HepG2 (cell line): ENCODE data around the gene TNFSF13. TPM values are rescaled to one million over a fixed set of nuclear protein-coding genes. Genes with fewer than 3 reads are reported as not detected.

Experiments
- DNMT1 ChIP-seq: sonication (generic); formaldehyde crosslinking; IDR thresholded peaks from 2 replicates; pipeline ENCODE4 v1.5.1; 2020; ENCODE audit warnings: mild to moderate bottlenecking, missing genetic modification reagents
- FOXC1 ChIP-seq: sonication (generic); formaldehyde crosslinking; IDR thresholded peaks from 2 replicates; pipeline ENCODE4 v1.8.0; 2022; ENCODE audit warnings: mild to moderate bottlenecking, missing genetic modification reagents, borderline replicate concordance
- GLI4 ChIP-seq: sonication (generic); formaldehyde crosslinking; IDR thresholded peaks from 2 replicates; pipeline ENCODE4 v1.5.1; 2020; ENCODE audit warnings: missing genetic modification reagents, mild to moderate bottlenecking, moderate library complexity, borderline replicate concordance
- HIVEP1 ChIP-seq: sonication (generic); formaldehyde crosslinking; IDR thresholded peaks from 2 replicates; pipeline ENCODE4 v1.4.0; 2020; ENCODE audit warnings: mild to moderate bottlenecking, missing genetic modification reagents
- JDP2 ChIP-seq: sonication (generic); formaldehyde crosslinking; IDR thresholded peaks from 2 replicates; pipeline ENCODE4 v1.8.1; 2022; ENCODE audit warnings: missing genetic modification reagents, borderline replicate concordance
- JUN ChIP-seq: sonication (generic); formaldehyde crosslinking; IDR thresholded peaks from 2 replicates; pipeline ENCODE4 v1.4.0; 2020; ENCODE audit warnings: mild to moderate bottlenecking, missing genetic modification reagents
- KLF11 ChIP-seq: IDR thresholded peaks from 2 replicates; pipeline ENCODE4 v1.6.1; 2016; ENCODE audit warnings: missing compliant biosample characterization
- KLF16 ChIP-seq, 2 experiments: sonication (generic) in 1 of 2; formaldehyde crosslinking in 1 of 2; IDR thresholded peaks; 2 replicates each; pipeline versions ENCODE4 v1.6.1 to v1.8.0; 2016 to 2023; ENCODE audit warnings: missing genetic modification reagents in 2 of 2, missing compliant biosample characterization in 1 of 2
- KLF6 ChIP-seq: IDR thresholded peaks from 2 replicates; pipeline ENCODE4 v1.8.0; 2016; ENCODE audit warnings: missing biosample characterization, missing genetic modification reagents
- MEF2D ChIP-seq: sonication (generic); formaldehyde crosslinking; IDR thresholded peaks from 2 replicates; pipeline ENCODE4 v1.5.1; 2020; ENCODE audit warnings: mild to moderate bottlenecking, missing genetic modification reagents
- NRL ChIP-seq: sonication (generic); formaldehyde crosslinking; IDR thresholded peaks from 2 replicates; pipeline ENCODE4 v1.5.0; 2020; ENCODE audit warnings: missing genetic modification reagents, mild to moderate bottlenecking, moderate library complexity, borderline replicate concordance
- PAF1 ChIP-seq: IDR thresholded peaks from 2 replicates; pipeline ENCODE4 v1.6.1; 2016; ENCODE audit warnings: missing genetic modification reagents, missing compliant biosample characterization
- RBAK ChIP-seq: sonication (generic); formaldehyde crosslinking; IDR thresholded peaks from 2 replicates; pipeline ENCODE4 v1.5.1; 2020; ENCODE audit warnings: mild to moderate bottlenecking, missing genetic modification reagents
- REPIN1 ChIP-seq: sonication (generic); formaldehyde crosslinking; IDR thresholded peaks from 2 replicates; pipeline ENCODE4 v1.8.0; 2022; ENCODE audit warnings: missing genetic modification reagents, low read depth, mild to moderate bottlenecking, borderline replicate concordance
- RORA ChIP-seq: sonication (generic); formaldehyde crosslinking; IDR thresholded peaks from 2 replicates; pipeline ENCODE4 v1.5.0; 2020; ENCODE audit warnings: mild to moderate bottlenecking, missing genetic modification reagents, moderate library complexity
- SAP130 ChIP-seq: IDR thresholded peaks from 2 replicates; pipeline ENCODE4 v1.6.1; 2016; ENCODE audit warnings: low read depth
- TBL1XR1 ChIP-seq: fragments of 150-350 bp; IDR thresholded peaks from 2 replicates; pipeline ENCODE4 v1.6.1; 2014; ENCODE audit warnings: borderline replicate concordance, low read length; ENCODE audit not compliant: partially characterized antibody
- ZBTB8A ChIP-seq: sonication (generic); formaldehyde crosslinking; IDR thresholded peaks from 2 replicates; pipeline ENCODE4 v1.4.0; 2020; ENCODE audit warnings: mild to moderate bottlenecking, low read depth, missing genetic modification reagents, borderline replicate concordance
- ZC3H13 ChIP-seq: sonication (generic); formaldehyde crosslinking; IDR thresholded peaks from 2 replicates; pipeline ENCODE4 v1.8.1; 2023; ENCODE audit warnings: mild to moderate bottlenecking, missing genetic modification reagents, moderate library complexity
- ZFAT ChIP-seq: sonication (generic); formaldehyde crosslinking; conservative IDR thresholded peaks from 2 replicates; pipeline ENCODE4 v1.8.1; 2023; ENCODE audit warnings: missing genetic modification reagents, inconsistent platforms
- ZIK1 ChIP-seq: sonication (generic); formaldehyde crosslinking; IDR thresholded peaks from 2 replicates; pipeline ENCODE4 v1.5.0; 2020; ENCODE audit warnings: mild to moderate bottlenecking, low read depth, missing genetic modification reagents, borderline replicate concordance
- ZNF343 ChIP-seq: sonication (generic); formaldehyde crosslinking; IDR thresholded peaks from 2 replicates; pipeline ENCODE4 v1.4.0; 2020; ENCODE audit warnings: mild to moderate bottlenecking, missing genetic modification reagents
- ZNF562 ChIP-seq: sonication (generic); formaldehyde crosslinking; IDR thresholded peaks from 2 replicates; pipeline ENCODE4 v1.8.0; 2022; ENCODE audit warnings: missing genetic modification reagents, borderline replicate concordance
- ZNF619 ChIP-seq: sonication (generic); formaldehyde crosslinking; IDR thresholded peaks from 2 replicates; pipeline ENCODE4 v1.4.0; 2020; ENCODE audit warnings: mild to moderate bottlenecking, missing genetic modification reagents
- polyA plus RNA-seq, 8 experiments: library from polyadenylated mRNA; depleted of rRNA in 3 of 8; stranded (reverse) in 7 of 8; unstranded in 1 of 8; fragments of >200 nt; fragmentation: Illumina TruSeq in 4 of 8; extraction: Trizol in 4 of 8; gene quantifications; 2 replicates each; pipeline versions ENCODE4 v1.2.1 to v1.2.3, GENCODE V29; 2011 to 2016; ENCODE audit warnings: low read depth in 4 of 8, missing spikeins in 1 of 8, mixed read lengths in 1 of 8; ENCODE audit not compliant: insufficient read depth in 1 of 8
- total RNA-seq, 5 experiments: library from RNA; depleted of rRNA; stranded (reverse); fragments of >200 nt; fragmentation: Illumina TruSeq; extraction: Trizol; gene quantifications; 2 replicates each; pipeline ENCODE4 v1.2.3, GENCODE V29; 2016; ENCODE audit warnings: low read depth in 1 of 5
- TF ChIP-seq, protein P1 (sequence below): sonication (generic); formaldehyde crosslinking; IDR thresholded peaks from 2 replicates; pipeline ENCODE4 v1.4.0; 2020; ENCODE audit warnings: missing genetic modification reagents, borderline replicate concordance
- TF ChIP-seq, protein P2 (sequence below): sonication (generic); formaldehyde crosslinking; IDR thresholded peaks from 2 replicates; pipeline ENCODE4 v1.8.0; 2022; ENCODE audit warnings: low read depth, missing genetic modification reagents

Gene TNFSF13
- total and polyA plus RNA-seq, 2 of the 13 experiments (the other 11 are each of a cell fraction or from before 2014, with no cell fraction given) = 2.5 to 3.3 TPM

DNA sequence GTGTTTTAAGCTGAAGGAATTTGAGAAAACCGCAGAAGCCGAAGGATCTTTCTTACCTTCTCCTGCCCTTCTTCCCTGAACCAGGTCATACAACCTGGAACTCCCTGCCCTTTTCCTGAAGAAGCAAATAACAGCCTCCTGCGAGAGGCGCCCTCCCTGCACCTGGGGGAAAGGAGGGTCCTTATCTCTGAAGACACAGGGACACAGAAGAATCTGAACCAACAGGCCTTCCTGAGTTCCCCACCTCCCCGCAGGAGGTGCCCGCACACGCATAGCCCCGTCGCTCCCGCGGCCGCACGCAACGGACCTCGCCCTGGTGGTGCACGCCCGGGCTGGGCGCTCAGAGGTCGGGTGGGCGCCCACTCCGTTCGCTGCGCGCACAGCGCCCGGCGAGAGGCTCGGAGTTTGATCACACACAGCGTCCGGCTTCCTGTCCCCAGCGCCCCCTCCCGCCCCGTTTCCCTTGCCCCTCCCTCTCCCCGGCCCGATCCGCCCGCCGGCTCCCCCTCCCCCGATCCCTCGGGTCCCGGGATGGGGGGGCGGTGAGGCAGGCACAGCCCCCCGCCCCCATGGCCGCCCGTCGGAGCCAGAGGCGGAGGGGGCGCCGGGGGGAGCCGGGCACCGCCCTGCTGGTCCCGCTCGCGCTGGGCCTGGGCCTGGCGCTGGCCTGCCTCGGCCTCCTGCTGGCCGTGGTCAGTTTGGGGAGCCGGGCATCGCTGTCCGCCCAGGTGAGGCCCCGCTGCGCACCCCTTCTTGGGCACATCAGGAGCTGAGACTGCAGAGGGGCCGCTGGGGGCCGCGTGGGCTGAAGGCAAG lies 9.8 kb upstream of the TNFSF13 start, which contains the start of gene TNFSF12 (continued):
- TF ChIP-seq PAF1 (CRISPR knock-in tag) = no peak
- TF ChIP-seq ZNF562 (CRISPR knock-in tag) = no peak
- TF ChIP-seq DNMT1 (CRISPR knock-in tag) = no peak
- TF ChIP-seq MEF2D (CRISPR knock-in tag) = no peak
- no peak for TF ChIP-seq NRL
- TF ChIP-seq JUN = no peak
- no peak for TF ChIP-seq TBL1XR1
- TF ChIP-seq ZIK1 (CRISPR knock-in tag) = no peak
- no peak for TF ChIP-seq ZNF619 (CRISPR knock-in tag)
- no peak for TF ChIP-seq HIVEP1
- TF ChIP-seq JDP2 (CRISPR knock-in tag) = no peak
- 0 out of 2 replicates have a peak, but pooled peaks have one; percentile 23 for TF ChIP-seq ZNF343
- TF ChIP-seq KLF16 (CRISPR knock-in tag; IDR thresholded peaks at IDR 0.05) = no peak
- no peak for TF ChIP-seq ZFAT
- no peak for TF ChIP-seq KLF6 (CRISPR knock-in tag)
- TF ChIP-seq ZC3H13 (CRISPR knock-in tag) = no peak
- peak; percentile 51 for TF ChIP-seq SAP130 (CRISPR knock-in tag)
- TF ChIP-seq, protein P1, sequence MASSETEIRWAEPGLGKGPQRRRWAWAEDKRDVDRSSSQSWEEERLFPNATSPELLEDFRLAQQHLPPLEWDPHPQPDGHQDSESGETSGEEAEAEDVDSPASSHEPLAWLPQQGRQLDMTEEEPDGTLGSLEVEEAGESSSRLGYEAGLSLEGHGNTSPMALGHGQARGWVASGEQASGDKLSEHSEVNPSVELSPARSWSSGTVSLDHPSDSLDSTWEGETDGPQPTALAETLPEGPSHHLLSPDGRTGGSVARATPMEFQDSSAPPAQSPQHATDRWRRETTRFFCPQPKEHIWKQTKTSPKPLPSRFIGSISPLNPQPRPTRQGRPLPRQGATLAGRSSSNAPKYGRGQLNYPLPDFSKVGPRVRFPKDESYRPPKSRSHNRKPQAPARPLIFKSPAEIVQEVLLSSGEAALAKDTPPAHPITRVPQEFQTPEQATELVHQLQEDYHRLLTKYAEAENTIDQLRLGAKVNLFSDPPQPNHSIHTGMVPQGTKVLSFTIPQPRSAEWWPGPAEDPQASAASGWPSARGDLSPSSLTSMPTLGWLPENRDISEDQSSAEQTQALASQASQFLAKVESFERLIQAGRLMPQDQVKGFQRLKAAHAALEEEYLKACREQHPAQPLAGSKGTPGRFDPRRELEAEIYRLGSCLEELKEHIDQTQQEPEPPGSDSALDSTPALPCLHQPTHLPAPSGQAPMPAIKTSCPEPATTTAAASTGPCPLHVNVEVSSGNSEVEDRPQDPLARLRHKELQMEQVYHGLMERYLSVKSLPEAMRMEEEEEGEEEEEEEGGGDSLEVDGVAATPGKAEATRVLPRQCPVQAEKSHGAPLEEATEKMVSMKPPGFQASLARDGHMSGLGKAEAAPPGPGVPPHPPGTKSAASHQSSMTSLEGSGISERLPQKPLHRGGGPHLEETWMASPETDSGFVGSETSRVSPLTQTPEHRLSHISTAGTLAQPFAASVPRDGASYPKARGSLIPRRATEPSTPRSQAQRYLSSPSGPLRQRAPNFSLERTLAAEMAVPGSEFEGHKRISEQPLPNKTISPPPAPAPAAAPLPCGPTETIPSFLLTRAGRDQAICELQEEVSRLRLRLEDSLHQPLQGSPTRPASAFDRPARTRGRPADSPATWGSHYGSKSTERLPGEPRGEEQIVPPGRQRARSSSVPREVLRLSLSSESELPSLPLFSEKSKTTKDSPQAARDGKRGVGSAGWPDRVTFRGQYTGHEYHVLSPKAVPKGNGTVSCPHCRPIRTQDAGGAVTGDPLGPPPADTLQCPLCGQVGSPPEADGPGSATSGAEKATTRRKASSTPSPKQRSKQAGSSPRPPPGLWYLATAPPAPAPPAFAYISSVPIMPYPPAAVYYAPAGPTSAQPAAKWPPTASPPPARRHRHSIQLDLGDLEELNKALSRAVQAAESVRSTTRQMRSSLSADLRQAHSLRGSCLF (CRISPR knock-in tag) = no peak
- no peak for TF ChIP-seq RORA (CRISPR knock-in tag)
- TF ChIP-seq ZBTB8A (CRISPR knock-in tag) = no peak
- TF ChIP-seq FOXC1 (CRISPR knock-in tag) = no peak
- no peak for TF ChIP-seq KLF11 (CRISPR knock-in tag)
- TF ChIP-seq, protein P2, sequence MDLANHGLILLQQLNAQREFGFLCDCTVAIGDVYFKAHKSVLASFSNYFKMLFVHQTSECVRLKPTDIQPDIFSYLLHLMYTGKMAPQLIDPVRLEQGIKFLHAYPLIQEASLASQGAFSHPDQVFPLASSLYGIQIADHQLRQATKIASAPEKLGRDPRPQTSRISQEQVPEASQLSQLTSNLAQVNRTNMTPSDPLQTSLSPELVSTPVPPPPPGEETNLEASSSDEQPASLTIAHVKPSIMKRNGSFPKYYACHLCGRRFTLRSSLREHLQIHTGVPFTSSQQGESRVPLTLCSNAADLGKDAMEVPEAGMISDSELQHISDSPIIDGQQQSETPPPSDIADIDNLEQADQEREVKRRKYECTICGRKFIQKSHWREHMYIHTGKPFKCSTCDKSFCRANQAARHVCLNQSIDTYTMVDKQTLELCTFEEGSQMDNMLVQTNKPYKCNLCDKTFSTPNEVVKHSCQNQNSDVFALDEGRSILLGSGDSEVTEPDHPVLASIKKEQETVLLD (CRISPR knock-in tag) = no peak
- TF ChIP-seq GLI4 (CRISPR knock-in tag) = no peak
- TF ChIP-seq RBAK (CRISPR knock-in tag) = no peak
- TF ChIP-seq REPIN1 (CRISPR knock-in tag) = no peak
